ENCODE measurements around the gene PRKACA.

The PRKACA gene

GRCh38 chr19:14115756-14116155 is 1.8 kb downstream of the PRKACA start:
- DNase-seq: no peak

GRCh38 chr19:14114854-14115253 is 2.7 kb downstream of the PRKACA start:
- DNase-seq: peak; percentile 49

GRCh38 chr19:14114439-14114838 is 3.1 kb downstream of the PRKACA start:
- no peak for DNase-seq

- DNase-seq: peak; percentile 91
Observed at GRCh38 chr19:14113762-14114414, 3.7 kb downstream of the PRKACA start.

GRCh38 chr19:14112809-14113385 is 4.7 kb downstream of the PRKACA start:
- no peak for DNase-seq

- DNase-seq: no peak
Observed at GRCh38 chr19:14112051-14112808, 5.3 kb downstream of the PRKACA start.

- DNase-seq: no peak
Observed at GRCh38 chr19:14111486-14111885, 6.1 kb downstream of the PRKACA start.

GRCh38 chr19:14110650-14111049 is 6.9 kb downstream of the PRKACA start:
- DNase-seq: no peak

- DNase-seq: no peak
Observed at GRCh38 chr19:14107581-14108461, 9.7 kb downstream of the PRKACA start.

- DNase-seq: no peak
Observed at GRCh38 chr19:14106840-14107239, 10.7 kb downstream of the PRKACA start.

- no peak for DNase-seq
Observed at GRCh38 chr19:14105680-14106079, 11.9 kb downstream of the PRKACA start.

- no peak for DNase-seq
Observed at GRCh38 chr19:14103310-14103709, 14.3 kb downstream of the PRKACA start.

GRCh38 chr19:14102756-14103155 is 14.8 kb downstream of the PRKACA start:
- no peak for DNase-seq

GRCh38 chr19:14102102-14102696 is 15.4 kb downstream of the PRKACA start:
- DNase-seq: no peak

- DNase-seq: no peak
Observed at GRCh38 chr19:14101003-14101545, 16.5 kb downstream of the PRKACA start.

- DNase-seq: no peak
Observed at GRCh38 chr19:14097532-14098151, 19.9 kb downstream of the PRKACA start.

GRCh38 chr19:14096272-14096992 is 21.1 kb downstream of the PRKACA start:
- no peak for DNase-seq

GRCh38 chr19:14094854-14095253 is 22.7 kb downstream of the PRKACA start:
- DNase-seq: no peak

- DNase-seq: no peak
Observed at GRCh38 chr19:14093117-14093823, 24.3 kb downstream of the PRKACA start.

- DNase-seq: no peak
Observed at GRCh38 chr19:14091813-14092462, 25.6 kb downstream of the PRKACA start.
